ENCODE data around the gene PTPRT. TPM values are rescaled to one million over a fixed set of nuclear protein-coding genes. Genes with fewer than 3 reads are reported as not detected.

The PTPRT gene
- total RNA-seq, 6 experiments from 2014 or later = not detected

GRCh38 chr20:42949950-42950349 is 239.8 kb downstream of the PTPRT start:
- no peak overlapping the region for H3K4me3 Mint-ChIP-seq
- H3K27ac Mint-ChIP-seq = no peak overlapping the region
- no peak for DNase-seq
- peaks cover 6% of the 10 kb centered on the region; the same call in 1 of the 2 replicates for H3K36me3 Mint-ChIP-seq (ENCODE audit: low read depth)
- H3K9me3 Mint-ChIP-seq = peaks cover 55% of the 10 kb centered on the region
- TF ChIP-seq CTCF (IDR thresholded peaks at IDR 0.05) = no peak
- H3K27me3 Mint-ChIP-seq (ENCODE audit: insufficient read depth) = no peaks in the 10 kb centered on the region; the same call in none of the 2 replicates
- no peaks in the 10 kb centered on the region for H3K4me1 Mint-ChIP-seq (ENCODE audit: low read depth)

GRCh38 chr20:42945234-42945994 is 244.3 kb downstream of the PTPRT start:
- H3K9me3 Mint-ChIP-seq = peaks cover 65% of the 10 kb centered on the region
- no peaks in the 10 kb centered on the region; the same call in 1 of the 2 replicates for H3K27me3 Mint-ChIP-seq (ENCODE audit: insufficient read depth)
- H3K27ac Mint-ChIP-seq = no peak overlapping the region

GRCh38 chr20:42941629-42942028 is 248.1 kb downstream of the PTPRT start:
- Mint-ChIP-seq H3K4me1 (ENCODE audit: low read depth) (no peaks in the 10 kb centered on the region), H3K27me3 (ENCODE audit: insufficient read depth) (peaks cover under 1% of the 10 kb centered on the region; the same call in 1 of the 2 replicates), H3K27ac (no peak overlapping the region), H3K9me3 (peaks cover 39% of the 10 kb centered on the region), H3K36me3 (ENCODE audit: low read depth) (peaks cover 11% of the 10 kb centered on the region; the same call in 1 of the 2 replicates), H3K4me3 (no peak overlapping the region)
- no peak for TF ChIP-seq CTCF (IDR thresholded peaks at IDR 0.05)
- DNase-seq = no peak

More at GRCh38 chr20:42945234-42945994, 244.3 kb downstream of the PTPRT start:
- DNase-seq = no peak
- Mint-ChIP-seq H3K36me3 (ENCODE audit: low read depth) (peaks cover 11% of the 10 kb centered on the region; the same call in 1 of the 2 replicates), H3K4me3 (no peak overlapping the region), H3K4me1 (ENCODE audit: low read depth) (no peaks in the 10 kb centered on the region)
- no peak for TF ChIP-seq CTCF (IDR thresholded peaks at IDR 0.05)

GRCh38 chr20:42938441-42939205 is 251.1 kb downstream of the PTPRT start:
- no peak for TF ChIP-seq CTCF (IDR thresholded peaks at IDR 0.05)
- peaks cover 33% of the 10 kb centered on the region for H3K9me3 Mint-ChIP-seq
- no peak overlapping the region for H3K27ac Mint-ChIP-seq
- peaks cover 5% of the 10 kb centered on the region; the same call in 1 of the 2 replicates for H3K36me3 Mint-ChIP-seq (ENCODE audit: low read depth)
- H3K4me1 Mint-ChIP-seq (ENCODE audit: low read depth) = no peaks in the 10 kb centered on the region
- peaks cover 3% of the 10 kb centered on the region; the same call in 1 of the 2 replicates for H3K27me3 Mint-ChIP-seq (ENCODE audit: insufficient read depth)
- H3K4me3 Mint-ChIP-seq = no peak overlapping the region
- DNase-seq = no peak

- Mint-ChIP-seq H3K9me3 (peaks cover 41% of the 10 kb centered on the region), H3K36me3 (ENCODE audit: low read depth) (peaks cover 13% of the 10 kb centered on the region), H3K27ac (no peak overlapping the region), H3K27me3 (ENCODE audit: insufficient read depth) (peaks cover 3% of the 10 kb centered on the region; the same call in 1 of the 2 replicates), H3K4me3 (no peak overlapping the region), H3K4me1 (ENCODE audit: low read depth) (no peaks in the 10 kb centered on the region)
- no peak for TF ChIP-seq CTCF (IDR thresholded peaks at IDR 0.05)
- no peak for DNase-seq
Observed at GRCh38 chr20:42936482-42936881, 253.2 kb downstream of the PTPRT start.
